ENCODE data around the gene EPHB2.
A peak's percentile ranks its signal among the peaks of the same experiment; 100 is the strongest.

EPHB2 gene

GRCh38 chr1:22925111-22925510, 214.5 kb downstream of the EPHB2 start:
- Histone ChIP-seq H3K27me3 (ENCODE audit: insufficient read depth, low read length, poor library complexity, severe bottlenecking) (no peaks in the 10 kb centered on the region), H3K9me3 (ENCODE audit: insufficient read depth, low read depth, low read length) (no peaks in the 10 kb centered on the region), H3K9ac (ENCODE audit: low read depth, low read length, poor library complexity, severe bottlenecking) (no peak overlapping the region), H3K9me2 (replicated peaks; ENCODE audit: low read depth, low read length) (no peaks in the 10 kb centered on the region), H3K4me1 (ENCODE audit: insufficient read depth, low read length, poor library complexity, severe bottlenecking) (no peaks in the 10 kb centered on the region), H3K4me2 (ENCODE audit: low read depth, low read length, poor library complexity, severe bottlenecking) (no peak overlapping the region), H3K4me3 (ENCODE audit: low read length, poor library complexity, severe bottlenecking) (no peak overlapping the region), H2AFZ (ENCODE audit: low read length) (no peak overlapping the region), H3K79me2 (ENCODE audit: insufficient read depth, low read length) (no peaks in the 10 kb centered on the region), H3F3A (ENCODE audit: low read depth) (no peaks in the 10 kb centered on the region), H3K36me3 (ENCODE audit: insufficient read depth, low read length) (no peaks in the 10 kb centered on the region), H4K20me1 (ENCODE audit: insufficient read depth, low read length, poor library complexity, severe bottlenecking) (no peaks in the 10 kb centered on the region)
- no peak for TF ChIP-seq EZH2phosphoT487 (IDR thresholded peaks at IDR 0.05; ENCODE audit: borderline replicate concordance)
- no peak for TF ChIP-seq CTCF (conservative IDR thresholded peaks at IDR 0.05; ENCODE audit: low read length)

- no peaks in the 10 kb centered on the region for H3K36me3 ChIP-seq (ENCODE audit: insufficient read depth, low read length)
- H3K9me2 ChIP-seq (replicated peaks; ENCODE audit: low read depth, low read length) = no peaks in the 10 kb centered on the region
- H3K79me2 ChIP-seq (ENCODE audit: insufficient read depth, low read length) = no peaks in the 10 kb centered on the region
- no peak overlapping the region for H3K4me3 ChIP-seq (ENCODE audit: low read length, poor library complexity, severe bottlenecking)
- no peaks in the 10 kb centered on the region for H3F3A ChIP-seq (ENCODE audit: low read depth)
- H3K27me3 ChIP-seq (ENCODE audit: insufficient read depth, low read length, poor library complexity, severe bottlenecking) = no peaks in the 10 kb centered on the region
- H3K9me3 ChIP-seq (ENCODE audit: insufficient read depth, low read depth, low read length) = no peaks in the 10 kb centered on the region
- H4K20me1 ChIP-seq (ENCODE audit: insufficient read depth, low read length, poor library complexity, severe bottlenecking) = no peaks in the 10 kb centered on the region
- no peak overlapping the region for H3K9ac ChIP-seq (ENCODE audit: low read depth, low read length, poor library complexity, severe bottlenecking)
- TF ChIP-seq CTCF (conservative IDR thresholded peaks at IDR 0.05; ENCODE audit: low read length) (peak; percentile 80), EZH2phosphoT487 (IDR thresholded peaks at IDR 0.05; ENCODE audit: borderline replicate concordance) (no peak)
- no peak overlapping the region for H3K4me2 ChIP-seq (ENCODE audit: low read depth, low read length, poor library complexity, severe bottlenecking)
- H3K4me1 ChIP-seq (ENCODE audit: insufficient read depth, low read length, poor library complexity, severe bottlenecking) = no peaks in the 10 kb centered on the region
- no peak overlapping the region for H2AFZ ChIP-seq (ENCODE audit: low read length)
Measured at GRCh38 chr1:22930240-22930912, 219.7 kb downstream of the EPHB2 start.

GRCh38 chr1:22932803-22933470, 222.3 kb downstream of the EPHB2 start:
- Histone ChIP-seq H3K9me3 (ENCODE audit: insufficient read depth, low read depth, low read length) (no peaks in the 10 kb centered on the region), H3K9me2 (replicated peaks; ENCODE audit: low read depth, low read length) (no peaks in the 10 kb centered on the region)
- no peak for TF ChIP-seq CTCF (conservative IDR thresholded peaks at IDR 0.05; ENCODE audit: low read length)
- TF ChIP-seq EZH2phosphoT487 (IDR thresholded peaks at IDR 0.05; ENCODE audit: borderline replicate concordance) = no peak

More at GRCh38 chr1:22932803-22933470, 222.3 kb downstream of the EPHB2 start:
- H3K4me3 ChIP-seq (ENCODE audit: low read length, poor library complexity, severe bottlenecking) = no peak overlapping the region
- no peaks in the 10 kb centered on the region for H4K20me1 ChIP-seq (ENCODE audit: insufficient read depth, low read length, poor library complexity, severe bottlenecking)
- no peak overlapping the region for H3K9ac ChIP-seq (ENCODE audit: low read depth, low read length, poor library complexity, severe bottlenecking)
- H3K4me2 ChIP-seq (ENCODE audit: low read depth, low read length, poor library complexity, severe bottlenecking) = no peak overlapping the region
- H3K4me1 ChIP-seq (ENCODE audit: insufficient read depth, low read length, poor library complexity, severe bottlenecking) = no peaks in the 10 kb centered on the region
- no peaks in the 10 kb centered on the region for H3K27me3 ChIP-seq (ENCODE audit: insufficient read depth, low read length, poor library complexity, severe bottlenecking)
- no peaks in the 10 kb centered on the region for H3K79me2 ChIP-seq (ENCODE audit: insufficient read depth, low read length)
- no peaks in the 10 kb centered on the region for H3K36me3 ChIP-seq (ENCODE audit: insufficient read depth, low read length)
- H2AFZ ChIP-seq (ENCODE audit: low read length) = no peak overlapping the region
- H3F3A ChIP-seq (ENCODE audit: low read depth) = no peaks in the 10 kb centered on the region

Measured in Loucy (cell line).